Nephron (organoid): Measurements from ENCODE around the gene POLD4.

Experiments
- H3K27ac Mint-ChIP-seq, 3 experiments: 2 replicates each; pipeline ENCODE4 v1.8.0; 2020; ENCODE audit warnings: mixed read lengths in 3 of 3, mild to moderate bottlenecking in 2 of 3, moderate library complexity in 1 of 3
- H3K27me3 Mint-ChIP-seq: 2 replicates; pipeline ENCODE4 v1.8.0; 2021; ENCODE audit warnings: low read depth, mild to moderate bottlenecking, moderate library complexity, mixed read lengths
- H3K36me3 Mint-ChIP-seq: 2 replicates; pipeline ENCODE4 v1.8.0; 2020; ENCODE audit warnings: low read depth, mixed read lengths
- H3K4me1 Mint-ChIP-seq: 2 replicates; pipeline ENCODE4 v1.8.0; 2020; ENCODE audit warnings: mixed read lengths
- H3K4me3 Mint-ChIP-seq, 3 experiments: 2 replicates each; pipeline ENCODE4 v1.8.0; 2020; ENCODE audit warnings: mild to moderate bottlenecking in 3 of 3, mixed read lengths in 3 of 3, moderate library complexity in 2 of 3
- H3K9me3 Mint-ChIP-seq: 2 replicates; pipeline ENCODE4 v1.8.0; 2020; ENCODE audit warnings: mixed read lengths
- TF ChIP-seq, protein P1 (sequence below), 3 experiments: fragments of 200-600 bp; sonication (generic); IDR thresholded peaks; one replicate each; pipeline ENCODE4 v1.5.0; 2021; ENCODE audit warnings: antibody characterized with exemption in 3 of 3; ENCODE audit not compliant: unreplicated experiment in 3 of 3

Gene POLD4

DNA sequence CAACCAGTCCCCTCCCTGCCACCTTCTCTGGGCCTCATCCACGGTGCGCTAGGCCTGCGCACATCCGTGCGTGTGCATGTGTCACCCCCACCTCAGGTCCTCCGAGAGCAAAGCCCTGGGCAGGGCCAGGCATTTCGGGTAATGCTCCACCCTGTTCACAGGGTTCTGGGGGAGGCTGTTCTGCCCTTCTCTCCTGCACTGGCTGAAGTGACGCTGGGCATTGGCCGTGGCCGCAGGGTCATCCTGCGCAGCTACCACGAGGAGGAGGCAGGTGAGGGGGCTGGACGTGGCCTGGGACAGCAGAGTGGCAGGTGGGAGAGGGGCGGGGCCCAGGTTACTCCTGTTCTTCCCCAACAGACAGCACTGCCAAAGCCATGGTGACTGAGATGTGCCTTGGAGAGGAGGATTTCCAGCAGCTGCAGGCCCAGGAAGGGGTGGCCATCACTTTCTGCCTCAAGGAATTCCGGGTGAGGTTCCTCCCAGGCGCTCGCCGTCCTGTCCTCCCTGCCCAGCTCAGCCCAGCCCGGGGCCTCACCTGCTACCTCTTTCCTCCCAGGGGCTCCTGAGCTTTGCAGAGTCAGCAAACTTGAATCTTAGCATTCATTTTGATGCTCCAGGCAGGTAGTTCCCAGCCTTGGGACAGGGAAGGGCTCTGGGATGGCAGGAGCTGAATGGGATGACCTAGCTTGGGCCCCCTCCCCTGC lies 42.4 kb upstream of the POLD4 start:
- Mint-ChIP-seq H3K9me3 (no peaks in the 10 kb centered on the region), H3K36me3 (peaks cover 14% of the 10 kb centered on the region), H3K27ac (no peak overlapping the region), H3K27me3 (no peaks in the 10 kb centered on the region), H3K4me1 (peaks cover 28% of the 10 kb centered on the region), H3K4me3 (no peak overlapping the region)
- TF ChIP-seq, protein P1, sequence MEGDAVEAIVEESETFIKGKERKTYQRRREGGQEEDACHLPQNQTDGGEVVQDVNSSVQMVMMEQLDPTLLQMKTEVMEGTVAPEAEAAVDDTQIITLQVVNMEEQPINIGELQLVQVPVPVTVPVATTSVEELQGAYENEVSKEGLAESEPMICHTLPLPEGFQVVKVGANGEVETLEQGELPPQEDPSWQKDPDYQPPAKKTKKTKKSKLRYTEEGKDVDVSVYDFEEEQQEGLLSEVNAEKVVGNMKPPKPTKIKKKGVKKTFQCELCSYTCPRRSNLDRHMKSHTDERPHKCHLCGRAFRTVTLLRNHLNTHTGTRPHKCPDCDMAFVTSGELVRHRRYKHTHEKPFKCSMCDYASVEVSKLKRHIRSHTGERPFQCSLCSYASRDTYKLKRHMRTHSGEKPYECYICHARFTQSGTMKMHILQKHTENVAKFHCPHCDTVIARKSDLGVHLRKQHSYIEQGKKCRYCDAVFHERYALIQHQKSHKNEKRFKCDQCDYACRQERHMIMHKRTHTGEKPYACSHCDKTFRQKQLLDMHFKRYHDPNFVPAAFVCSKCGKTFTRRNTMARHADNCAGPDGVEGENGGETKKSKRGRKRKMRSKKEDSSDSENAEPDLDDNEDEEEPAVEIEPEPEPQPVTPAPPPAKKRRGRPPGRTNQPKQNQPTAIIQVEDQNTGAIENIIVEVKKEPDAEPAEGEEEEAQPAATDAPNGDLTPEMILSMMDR (IDR thresholded peaks at IDR 0.05; ENCODE audit: unreplicated experiment in 3 of 3): no peak

GRCh38 chr11:67393990-67394389 lies 40.6 kb upstream of the POLD4 start:
- Mint-ChIP-seq H3K36me3 (peaks cover 14% of the 10 kb centered on the region), H3K4me3 (peak overlapping the region; percentile 75 to 89 (median 81)), H3K27me3 (no peaks in the 10 kb centered on the region), H3K4me1 (peaks cover 31% of the 10 kb centered on the region), H3K9me3 (no peaks in the 10 kb centered on the region), H3K27ac (no peak overlapping the region)
- TF ChIP-seq, protein P1 (IDR thresholded peaks at IDR 0.05; ENCODE audit: unreplicated experiment in 3 of 3): no peak

DNA sequence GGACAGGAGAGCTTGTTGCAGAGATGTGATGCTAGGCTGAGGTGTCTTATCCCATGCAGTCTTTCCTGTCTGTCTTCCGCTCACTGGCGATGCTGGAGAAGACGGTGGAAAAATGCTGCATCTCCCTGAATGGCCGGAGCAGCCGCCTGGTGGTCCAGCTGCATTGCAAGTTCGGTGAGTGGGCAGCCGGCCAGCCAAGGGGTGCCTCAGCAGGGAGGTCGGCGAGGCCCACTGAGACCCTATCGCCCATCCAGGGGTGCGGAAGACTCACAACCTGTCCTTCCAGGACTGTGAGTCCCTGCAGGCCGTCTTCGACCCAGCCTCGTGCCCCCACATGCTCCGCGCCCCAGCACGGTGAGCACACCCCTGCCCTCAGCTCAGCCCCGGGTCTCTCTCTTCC lies 40.1 kb upstream of the POLD4 start:
- Mint-ChIP-seq H3K4me1 (peaks cover 32% of the 10 kb centered on the region), H3K4me3 (peak overlapping the region; percentile 75 to 89 (median 81)), H3K9me3 (no peaks in the 10 kb centered on the region), H3K36me3 (peaks cover 13% of the 10 kb centered on the region), H3K27me3 (no peaks in the 10 kb centered on the region), H3K27ac (no peak overlapping the region)
- TF ChIP-seq, protein P1 (IDR thresholded peaks at IDR 0.05; ENCODE audit: unreplicated experiment in 3 of 3): no peak

DNA sequence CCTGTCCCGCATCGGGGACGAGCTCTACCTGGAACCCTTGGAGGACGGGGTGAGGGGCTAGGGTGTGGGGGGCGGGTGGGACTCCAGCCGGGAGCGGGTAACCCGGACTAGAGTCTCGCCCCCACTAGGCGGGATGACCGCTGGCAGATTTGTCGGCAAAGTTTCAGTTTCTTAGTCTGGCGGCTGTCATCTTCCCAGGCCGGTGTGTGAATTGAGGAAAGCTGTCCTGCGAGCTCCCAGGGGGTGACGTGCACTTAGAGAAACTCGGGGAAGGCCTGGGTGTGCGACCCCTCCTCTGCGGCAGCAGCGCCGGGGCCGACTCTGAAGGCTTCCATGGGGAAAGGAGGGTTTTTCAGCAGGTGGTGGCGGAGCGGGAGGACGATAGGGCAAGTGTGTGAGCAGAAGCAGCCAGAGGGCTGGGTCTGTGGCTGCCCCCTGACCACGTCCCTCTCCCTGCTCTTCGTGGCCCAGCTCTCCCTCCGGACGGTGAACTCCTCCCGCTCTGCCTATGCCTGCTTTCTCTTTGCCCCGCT lies 38.9 kb upstream of the POLD4 start:
- peaks cover 4% of the 10 kb centered on the region for H3K36me3 Mint-ChIP-seq
- peak overlapping the region in 1 of 3 experiments; percentile 49 for H3K27ac Mint-ChIP-seq
- no peaks in the 10 kb centered on the region for H3K27me3 Mint-ChIP-seq
- peak overlapping the region; percentile 88 to 90 (median 89) for H3K4me3 Mint-ChIP-seq
- TF ChIP-seq, protein P1 (IDR thresholded peaks at IDR 0.05; ENCODE audit: unreplicated experiment in 3 of 3): no peak
- no peaks in the 10 kb centered on the region for H3K9me3 Mint-ChIP-seq
- H3K4me1 Mint-ChIP-seq: peaks cover 30% of the 10 kb centered on the region

- Mint-ChIP-seq H3K4me3 (peak within 1 kb of the TSS; percentile 88 to 90 (median 89)), H3K9me3 (no peaks in the 10 kb centered on the region), H3K4me1 (peaks cover 33% of the 10 kb centered on the region), H3K27ac (peak within 1 kb of the TSS; percentile 78 to 97 (median 85)), H3K36me3 (peaks cover 4% of the 10 kb centered on the region), H3K27me3 (no peaks in the 10 kb centered on the region)
- TF ChIP-seq, protein P1 (IDR thresholded peaks at IDR 0.05; ENCODE audit: unreplicated experiment in 3 of 3): no peak
These were observed 38.2 kb upstream of the POLD4 start, which contains the start of gene RAD9A for GRCh38 chr11:67391304-67392182. Gene RAD9A (plus strand): TSS chr11:67391986. CDS start chr11:67392045, 59 bp downstream.
